Raji (cell line): ENCODE results near the gene DCBLD1.

Experiments
- POLR2A ChIP-seq: IDR thresholded peaks from 2 replicates; pipeline ENCODE4 v1.6.1; 2011; ENCODE audit warnings: low read depth, low read length, control low read depth; ENCODE audit not compliant: insufficient read depth

Gene DCBLD1

DNA sequence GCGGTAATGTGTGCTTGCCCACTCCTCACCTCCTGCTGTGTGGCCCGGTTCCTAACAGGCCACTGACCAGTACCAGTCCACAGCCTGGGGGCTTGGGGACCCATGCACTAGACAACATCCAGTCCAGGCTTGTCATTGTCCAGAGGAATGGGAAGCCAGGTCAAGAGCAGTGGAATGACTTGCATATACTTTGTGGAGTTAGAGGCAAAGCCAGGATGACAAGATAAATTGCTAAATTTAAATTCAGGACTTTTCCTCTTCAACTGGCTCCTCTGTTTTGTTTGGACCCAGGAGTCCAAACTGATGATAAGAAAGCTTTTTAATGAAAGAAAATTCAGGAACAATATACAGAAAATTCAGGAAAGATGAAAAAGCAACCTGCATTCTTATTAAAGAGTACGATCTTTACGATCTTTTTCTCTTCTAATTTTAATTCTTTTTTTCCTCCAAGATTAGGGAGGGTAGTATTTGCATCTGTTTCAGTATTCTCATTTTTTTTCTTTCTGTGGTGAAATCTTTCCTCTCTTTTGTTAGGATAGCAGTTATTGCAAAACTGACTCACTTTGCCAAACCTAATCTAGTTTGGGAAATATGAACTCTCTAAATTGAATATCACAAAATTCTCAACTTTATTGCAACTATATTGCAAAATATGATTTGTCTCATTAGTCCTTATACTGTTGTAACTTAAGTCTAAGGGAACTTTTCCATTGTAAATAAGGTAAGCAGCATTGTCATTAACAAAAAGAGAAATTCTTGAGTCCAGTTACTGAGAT lies 48.2 kb downstream of the DCBLD1 start:
- TF ChIP-seq POLR2A = no peak

DNA sequence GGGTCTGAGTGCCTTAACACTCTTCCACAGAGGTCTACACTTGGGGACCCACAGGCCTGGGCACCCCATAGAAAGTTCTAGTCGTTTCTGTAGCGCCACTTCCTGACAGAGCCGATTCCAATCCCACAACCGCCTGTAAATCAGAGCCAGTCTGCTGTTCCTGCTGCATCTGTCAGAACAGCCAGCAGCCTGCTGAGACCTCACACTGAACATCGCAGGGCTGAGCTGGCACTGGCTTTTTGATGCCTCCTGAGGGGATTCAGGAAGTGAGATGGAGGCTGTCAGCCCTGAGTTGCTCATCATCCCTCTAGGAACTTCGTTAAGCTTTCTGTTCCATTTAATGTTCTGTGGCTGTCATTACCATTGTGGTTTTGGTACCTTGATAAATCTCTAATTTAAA lies 48.9 kb downstream of the DCBLD1 start:
- TF ChIP-seq POLR2A = no peak

DNA sequence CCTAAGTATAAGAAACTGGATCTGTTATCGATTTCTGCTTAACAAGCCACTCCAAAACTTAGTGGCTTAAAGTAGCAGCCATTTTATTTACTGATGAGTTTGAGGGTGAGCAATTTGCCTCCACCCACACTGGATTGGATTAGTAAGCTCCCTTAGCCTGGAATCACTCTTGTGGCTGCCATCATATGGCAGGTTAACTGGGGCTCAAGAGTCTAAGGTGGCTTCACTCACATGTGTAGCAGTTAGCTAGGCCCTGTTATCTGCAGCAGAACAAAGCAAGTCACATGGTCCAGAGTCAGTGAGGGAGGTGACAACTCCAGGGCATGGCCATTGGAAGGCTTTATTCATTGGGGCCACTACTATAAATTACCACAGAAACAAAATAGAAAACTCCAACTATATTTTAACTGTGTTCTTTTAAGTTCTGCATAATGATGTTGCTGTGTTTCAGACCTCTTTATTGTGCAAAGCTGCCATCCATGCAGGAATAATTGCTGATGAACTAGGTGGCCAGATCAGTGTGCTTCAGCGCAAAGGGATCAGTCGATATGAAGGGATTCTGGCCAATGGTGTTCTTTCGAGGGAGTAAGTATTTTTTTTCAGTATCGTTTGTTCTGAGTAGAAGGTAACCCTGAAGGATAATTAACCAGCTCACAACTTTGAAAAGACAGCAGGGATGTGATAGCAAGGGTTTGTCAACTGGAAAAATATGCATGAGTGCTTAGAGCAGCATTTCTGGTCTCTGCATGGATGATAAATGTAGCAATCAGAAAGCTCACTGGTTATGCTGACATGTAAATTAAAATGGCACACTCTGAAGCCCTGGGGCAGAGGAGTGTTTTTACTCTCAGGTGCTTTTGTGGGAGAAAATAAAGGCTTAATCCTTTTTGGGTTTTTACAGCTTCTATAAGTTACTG lies 49.6 kb downstream of the DCBLD1 start:
- TF ChIP-seq POLR2A = no peak

DNA sequence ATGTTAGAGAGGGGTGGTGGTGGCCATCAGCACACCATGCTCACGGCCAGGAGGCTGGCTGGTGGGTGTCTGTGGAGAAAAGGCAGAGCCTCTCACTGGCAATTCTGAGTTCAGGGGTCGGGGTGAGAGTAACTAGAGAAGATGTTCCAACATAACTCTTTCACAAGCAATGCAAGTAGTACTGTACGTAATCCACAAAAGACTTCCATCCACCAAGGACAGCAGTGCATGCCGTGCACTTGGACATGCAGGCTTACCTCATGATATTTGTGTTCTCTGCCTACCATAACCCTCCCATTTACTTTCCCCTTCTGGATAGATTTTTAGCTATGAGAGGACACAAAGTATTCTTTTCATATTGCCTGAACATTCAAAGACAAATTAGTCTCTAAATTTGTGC lies 51.3 kb downstream of the DCBLD1 start:
- no peak for TF ChIP-seq POLR2A

DNA sequence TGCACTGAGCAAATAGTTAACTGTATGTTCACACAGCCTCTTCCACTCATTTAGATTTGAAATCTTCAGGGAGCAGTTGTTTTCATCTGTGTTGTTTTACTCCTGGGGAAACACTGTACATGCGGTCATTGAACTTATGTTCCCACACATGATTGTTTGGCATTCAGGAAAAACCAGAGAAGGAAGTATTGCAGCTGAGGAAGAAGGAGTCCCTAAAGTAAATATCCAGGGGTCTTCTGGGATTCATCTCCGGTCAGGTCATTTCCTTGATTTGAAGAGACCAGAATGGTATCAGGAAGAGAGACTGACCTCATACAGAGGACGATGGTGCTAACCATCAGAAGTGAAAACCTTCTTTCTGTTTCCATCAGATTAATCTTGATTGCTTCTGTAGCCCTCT lies 52.5 kb downstream of the DCBLD1 start:
- no peak for TF ChIP-seq POLR2A

DNA sequence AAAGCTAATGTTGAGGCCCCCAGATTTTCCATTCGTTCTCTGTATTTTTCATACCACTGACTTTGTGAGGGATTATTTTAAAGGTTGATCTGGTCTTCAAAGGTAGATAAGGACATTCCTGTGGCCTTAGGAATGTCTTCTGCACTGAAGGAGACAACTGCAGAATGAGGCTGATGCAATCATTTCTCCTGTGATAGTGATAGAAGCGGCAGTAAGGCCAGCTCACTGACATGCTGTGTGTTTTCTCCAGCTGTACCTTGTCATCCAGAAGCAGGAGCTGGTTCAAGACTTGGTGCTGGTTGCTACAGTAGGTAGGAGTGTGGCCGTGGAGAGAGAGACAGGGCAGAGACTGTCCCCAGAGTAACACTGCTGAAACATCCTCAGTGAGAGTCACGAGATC lies 53.8 kb downstream of the DCBLD1 start:
- TF ChIP-seq POLR2A = no peak

DNA sequence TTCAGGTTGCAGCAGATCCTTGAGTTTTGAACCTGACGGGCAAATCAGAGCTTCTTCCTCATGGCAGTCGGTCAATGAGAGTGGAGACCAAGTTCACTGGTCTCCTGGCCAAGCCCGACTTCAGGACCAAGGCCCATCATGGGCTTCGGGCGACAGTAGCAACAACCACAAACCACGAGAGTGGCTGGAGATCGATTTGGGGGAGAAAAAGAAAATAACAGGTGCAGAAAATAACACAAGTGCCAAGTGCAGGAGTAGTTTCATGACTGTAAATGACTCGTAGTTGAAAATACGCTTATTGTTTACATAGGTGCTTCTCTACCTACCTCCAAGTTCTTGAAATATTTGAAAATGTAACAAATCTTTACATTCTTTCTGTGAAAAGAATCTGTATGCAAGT lies 56.1 kb downstream of the DCBLD1 start:
- no peak for TF ChIP-seq POLR2A

DNA sequence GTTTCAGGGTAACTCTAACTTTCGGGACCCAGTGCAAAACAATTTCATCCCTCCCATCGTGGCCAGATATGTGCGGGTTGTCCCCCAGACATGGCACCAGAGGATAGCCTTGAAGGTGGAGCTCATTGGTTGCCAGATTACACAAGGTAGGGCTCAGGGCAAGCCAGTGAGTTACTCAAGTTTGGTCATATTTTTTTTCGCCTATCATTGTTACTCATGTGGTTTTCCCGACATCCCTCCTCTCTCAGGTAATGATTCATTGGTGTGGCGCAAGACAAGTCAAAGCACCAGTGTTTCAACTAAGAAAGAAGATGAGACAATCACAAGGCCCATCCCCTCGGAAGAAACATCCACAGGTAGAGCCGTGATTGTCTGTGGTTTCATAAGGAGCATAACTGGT lies 58.2 kb downstream of the DCBLD1 start:
- no peak for TF ChIP-seq POLR2A

DNA sequence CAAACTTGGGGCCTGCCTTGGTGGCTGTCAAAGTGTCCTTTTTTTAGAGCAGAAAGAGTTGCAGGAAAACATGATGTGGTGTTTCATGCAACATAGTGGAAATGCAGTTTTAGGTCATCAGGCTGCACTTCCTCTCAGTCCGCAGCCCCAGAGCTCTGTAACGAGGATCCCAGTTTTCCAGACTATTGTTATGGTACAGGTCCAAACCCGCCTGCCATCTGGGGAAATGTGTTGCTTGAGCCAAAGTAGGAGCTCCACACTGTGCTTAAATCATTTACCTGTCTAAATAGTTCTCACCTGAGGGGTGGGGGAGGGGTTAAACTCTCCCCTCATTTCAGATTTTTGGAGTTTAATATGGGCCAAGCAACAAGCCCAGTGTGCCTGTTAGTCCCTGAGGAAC lies 60.0 kb downstream of the DCBLD1 start:
- TF ChIP-seq POLR2A = no peak

DNA sequence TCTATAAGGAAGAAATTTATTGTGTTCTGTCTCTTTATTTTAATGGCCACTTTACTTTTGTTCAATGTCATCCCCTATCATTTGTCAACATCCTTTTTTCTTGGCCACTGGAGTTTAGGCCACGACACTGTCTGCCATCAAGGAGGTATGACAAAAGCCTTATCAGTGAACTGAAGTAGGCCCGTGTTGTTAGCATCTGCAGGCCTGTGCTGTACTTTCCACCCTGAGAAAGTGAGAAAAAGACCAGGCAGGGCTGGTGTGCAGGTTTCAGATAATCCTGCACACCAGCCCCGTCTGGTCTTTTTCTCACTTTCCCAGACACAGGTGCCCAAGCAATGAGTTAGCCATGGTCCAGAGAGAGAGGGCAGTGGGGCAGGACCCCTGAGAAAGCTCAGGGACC lies 62.2 kb downstream of the DCBLD1 start:
- no peak for TF ChIP-seq POLR2A

DNA sequence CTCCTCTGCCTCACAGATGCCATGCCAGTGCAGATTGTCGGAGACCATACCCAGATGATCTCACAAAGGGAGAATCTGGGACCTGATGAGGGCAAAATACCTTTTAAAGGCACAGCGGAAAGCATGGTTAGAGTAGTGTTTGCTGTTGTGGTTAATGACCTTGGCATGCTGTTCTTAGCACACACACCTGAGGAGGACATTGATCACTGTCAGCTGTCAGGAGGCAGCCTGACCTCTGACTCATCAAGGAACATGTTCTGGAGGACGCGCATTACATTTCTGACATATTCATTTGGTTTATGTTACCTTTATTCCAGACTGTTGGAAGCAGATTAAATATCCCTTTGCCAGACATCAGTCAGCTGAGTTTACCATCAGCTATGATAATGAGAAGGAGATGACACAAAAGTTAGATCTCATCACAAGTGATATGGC lies 62.7 kb downstream of the DCBLD1 start:
- TF ChIP-seq POLR2A = no peak

DNA sequence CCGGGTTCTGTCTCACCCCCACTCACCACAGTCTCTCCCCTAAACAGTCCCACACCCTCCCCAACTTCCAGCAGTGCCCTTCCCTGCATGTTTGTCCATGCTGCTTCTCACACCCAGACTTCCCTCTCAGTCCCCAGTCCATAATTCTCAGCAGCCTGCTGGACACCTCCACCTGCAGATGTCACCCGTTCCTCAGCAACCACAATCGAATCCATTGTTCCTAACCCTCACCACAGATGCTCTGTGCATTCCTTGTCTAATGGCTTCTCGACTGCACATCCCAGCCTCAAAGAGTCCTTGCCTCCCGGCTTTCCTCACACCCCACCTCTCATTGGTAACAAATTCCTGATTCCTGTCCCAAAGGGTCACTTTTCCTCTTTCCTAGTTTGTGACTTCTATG lies 64.2 kb downstream of the DCBLD1 start:
- TF ChIP-seq POLR2A = no peak

DNA sequence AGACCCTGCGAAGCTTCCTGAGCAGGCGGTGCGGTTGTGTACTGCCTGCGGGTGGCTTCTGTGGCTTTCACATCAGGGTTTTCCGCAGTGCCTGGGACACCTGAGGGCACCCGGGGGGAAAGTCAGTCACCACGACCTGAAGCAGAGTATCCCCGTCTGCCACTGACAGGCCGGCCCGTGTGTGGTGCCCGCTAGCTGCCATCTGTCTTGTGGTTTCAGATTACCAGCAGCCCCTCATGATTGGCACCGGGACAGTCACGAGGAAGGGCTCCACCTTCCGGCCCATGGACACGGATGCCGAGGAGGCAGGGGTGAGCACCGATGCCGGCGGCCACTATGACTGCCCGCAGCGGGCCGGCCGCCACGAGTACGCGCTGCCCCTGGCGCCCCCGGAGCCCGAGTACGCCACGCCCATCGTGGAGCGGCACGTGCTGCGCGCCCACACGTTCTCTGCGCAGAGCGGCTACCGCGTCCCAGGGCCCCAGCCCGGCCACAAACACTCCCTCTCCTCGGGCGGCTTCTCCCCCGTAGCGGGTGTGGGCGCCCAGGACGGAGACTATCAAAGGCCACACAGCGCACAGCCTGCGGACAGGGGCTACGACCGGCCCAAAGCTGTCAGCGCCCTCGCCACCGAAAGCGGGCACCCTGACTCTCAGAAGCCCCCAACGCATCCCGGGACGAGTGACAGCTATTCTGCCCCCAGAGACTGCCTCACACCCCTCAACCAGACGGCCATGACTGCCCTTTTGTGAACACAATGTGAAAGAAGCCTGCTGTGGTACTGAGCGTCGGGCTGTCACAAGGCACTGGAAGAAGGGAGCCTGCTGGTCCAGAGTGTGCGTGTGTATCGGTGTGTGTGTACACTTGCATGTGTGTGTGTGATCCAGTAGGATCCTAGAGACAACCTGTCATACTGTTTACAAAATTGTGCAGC lies 65.5 kb downstream of the DCBLD1 start:
- no peak for TF ChIP-seq POLR2A

DNA sequence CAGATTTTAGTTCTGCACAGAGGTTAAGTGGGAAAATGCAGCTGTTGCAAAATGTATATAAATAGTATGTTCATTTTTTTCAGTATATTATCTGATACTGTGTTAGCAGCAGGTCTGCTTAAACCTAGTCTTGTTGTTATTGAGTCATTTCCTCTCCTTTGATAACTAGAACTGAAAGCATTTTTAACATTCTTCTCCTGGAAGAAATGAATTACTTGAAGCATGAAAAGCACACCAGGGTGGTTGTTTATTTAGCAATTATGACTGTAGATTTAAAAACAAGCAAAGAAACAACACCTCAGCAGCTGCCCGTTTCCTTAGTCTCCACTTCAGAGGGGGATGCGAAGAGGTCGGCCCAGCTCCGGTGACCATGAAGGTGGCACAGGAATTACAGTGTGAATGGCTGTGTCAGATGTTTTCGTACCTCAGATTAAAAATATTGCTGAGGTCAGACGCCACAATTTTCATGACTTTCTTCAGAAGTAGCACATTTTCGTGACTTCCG lies 66.4 kb downstream of the DCBLD1 start:
- no peak for TF ChIP-seq POLR2A

DNA sequence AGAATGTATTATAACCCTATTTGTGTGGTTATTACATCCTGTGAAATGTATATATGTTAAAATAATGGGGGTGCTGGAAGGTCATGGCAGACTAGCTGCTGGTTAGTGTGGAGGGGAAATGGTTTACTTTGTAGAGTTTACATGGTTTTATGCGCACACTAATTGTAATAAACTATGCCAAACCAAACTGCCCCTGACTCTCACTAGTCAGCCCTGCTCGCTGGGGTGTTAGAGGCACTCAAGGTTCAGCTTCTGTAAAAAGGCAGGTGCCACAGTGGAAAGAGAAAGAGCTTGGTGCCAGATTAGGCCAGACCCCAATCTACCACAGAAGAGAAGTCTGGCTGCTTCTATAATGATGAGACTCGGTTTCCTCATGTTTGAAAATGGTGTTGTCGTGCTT lies 67.1 kb downstream of the DCBLD1 start:
- TF ChIP-seq POLR2A = no peak
